Trophoblast cell (in vitro differentiated cells and primary cell): ENCODE measurements around the gene ARHGAP26.

ENCODE experiments used
- DNase-seq, 2 donors: peaks; one replicate each; pipeline ENCODE4 v3.0.0-alpha.2; 2016
- H2AFZ ChIP-seq: 2 replicates; pipeline ENCODE4 v1.6.1; 2013; ENCODE audit warnings: low read length, moderate library complexity, mild to moderate bottlenecking; ENCODE audit not compliant: insufficient read depth, poor library complexity
- H2AK5ac ChIP-seq: 2 replicates; pipeline ENCODE4 v1.6.1; 2013; ENCODE audit warnings: mild to moderate bottlenecking, low read length
- H2BK120ac ChIP-seq: 2 replicates; pipeline ENCODE4 v1.6.1; 2013; ENCODE audit warnings: low read length, mild to moderate bottlenecking, moderate library complexity; ENCODE audit not compliant: insufficient read depth, poor library complexity
- H2BK12ac ChIP-seq: 2 replicates; pipeline ENCODE4 v1.6.1; 2013; ENCODE audit warnings: mild to moderate bottlenecking, low read length, moderate library complexity
- H2BK5ac ChIP-seq: 2 replicates; pipeline ENCODE4 v1.6.1; 2013; ENCODE audit warnings: low read length, low read depth, moderate library complexity, mild to moderate bottlenecking; ENCODE audit not compliant: poor library complexity
- H3K14ac ChIP-seq: 2 replicates; pipeline ENCODE4 v1.6.1; 2013; ENCODE audit warnings: mild to moderate bottlenecking, low read length
- H3K18ac ChIP-seq: 2 replicates; pipeline ENCODE4 v1.6.1; 2013; ENCODE audit warnings: mild to moderate bottlenecking, low read length
- H3K23ac ChIP-seq: 2 replicates; pipeline ENCODE4 v1.6.1; 2013; ENCODE audit warnings: low read length
- H3K27ac ChIP-seq: 2 replicates; pipeline ENCODE4 v1.5.1; 2013; ENCODE audit warnings: low read depth, mild to moderate bottlenecking, inconsistent platforms, low read length, moderate library complexity
- H3K27me3 ChIP-seq: 2 replicates; pipeline ENCODE4 v1.6.1; 2013; ENCODE audit warnings: inconsistent platforms, mild to moderate bottlenecking, low read length, moderate library complexity; ENCODE audit not compliant: insufficient read depth
- H3K36me3 ChIP-seq, 2 experiments: 1 replicate in 1 of 2; 2 replicates in 1 of 2; pipeline ENCODE4 v1.6.1; 2013; ENCODE audit warnings: low read length in 2 of 2, mild to moderate bottlenecking in 2 of 2, moderate library complexity in 1 of 2; ENCODE audit not compliant: insufficient read depth in 2 of 2, control insufficient read depth in 1 of 2
- H3K4ac ChIP-seq: 2 replicates; pipeline ENCODE4 v1.6.1; 2013; ENCODE audit warnings: low read depth, mild to moderate bottlenecking, low read length, moderate library complexity
- H3K4me1 ChIP-seq, 2 experiments: 1 replicate in 1 of 2; 2 replicates in 1 of 2; pipeline ENCODE4 v1.6.1; 2013; ENCODE audit warnings: low read length in 2 of 2, mild to moderate bottlenecking in 2 of 2, moderate library complexity in 1 of 2; ENCODE audit not compliant: insufficient read depth in 2 of 2, control insufficient read depth in 1 of 2
- H3K4me2 ChIP-seq: 2 replicates; pipeline ENCODE4 v1.6.1; 2013; ENCODE audit warnings: inconsistent platforms, mild to moderate bottlenecking, low read length, moderate library complexity
- H3K4me3 ChIP-seq: 2 replicates; pipeline ENCODE4 v1.5.1; 2013; ENCODE audit warnings: mild to moderate bottlenecking, low read depth, low read length, inconsistent platforms
- H3K79me1 ChIP-seq: one replicate; pipeline ENCODE4 v1.6.1; 2013; ENCODE audit warnings: low read length
- H3K79me2 ChIP-seq: 2 replicates; pipeline ENCODE4 v1.6.1; 2013; ENCODE audit warnings: low read length, mild to moderate bottlenecking; ENCODE audit not compliant: control insufficient read depth, insufficient read depth, poor library complexity
- H3K9ac ChIP-seq: 2 replicates; pipeline ENCODE4 v1.6.1; 2013; ENCODE audit warnings: mild to moderate bottlenecking, low read length
- H3K9me3 ChIP-seq: 2 replicates; pipeline ENCODE4 v1.6.1; 2013; ENCODE audit warnings: low read depth, mild to moderate bottlenecking, control low read depth, inconsistent platforms, low read length; ENCODE audit not compliant: insufficient read depth
- H4K12ac ChIP-seq: 2 replicates; pipeline ENCODE4 v1.6.1; 2013; ENCODE audit warnings: low read depth, mild to moderate bottlenecking, low read length, moderate library complexity
- H4K8ac ChIP-seq: 2 replicates; pipeline ENCODE4 v1.6.1; 2013; ENCODE audit warnings: low read depth, mild to moderate bottlenecking, low read length, moderate library complexity
- H4K91ac ChIP-seq: one replicate; pipeline ENCODE4 v1.6.1; 2013; ENCODE audit warnings: low read depth, mild to moderate bottlenecking, low read length, moderate library complexity
- WGBS: extraction: QIAGEN DNeasy Blood & Tissue Kit; methylation state at CpG from one replicate; pipeline ENCODE4 v1.1.7; 2013; ENCODE audit warnings: missing lambda C conversion rate; ENCODE audit not compliant: insufficient read length, insufficient coverage; ENCODE audit errors: extremely low coverage; 5-methylcytosine and 5-hydroxymethylcytosine counted together

The ARHGAP26 gene

GRCh38 chr5:143162810-143163209 lies 392.6 kb downstream of the ARHGAP26 start:
- Histone ChIP-seq H3K14ac (no peak overlapping the region), H3K27ac (no peak overlapping the region), H3K79me1 (no peaks in the 10 kb centered on the region), H2AK5ac (no peak overlapping the region), H3K4ac (no peak overlapping the region), H4K8ac (no peak overlapping the region), H3K9ac (no peak overlapping the region), H3K23ac (no peak overlapping the region), H4K12ac (no peak overlapping the region), H3K9me3 (peaks cover 2% of the 10 kb centered on the region), H4K91ac (no peak overlapping the region), H2BK120ac (no peak overlapping the region), H2BK12ac (no peak overlapping the region), H3K4me3 (no peak overlapping the region), H3K4me1 (no peaks in the 10 kb centered on the region), H3K4me2 (no peak overlapping the region), H3K18ac (no peak overlapping the region), H2AFZ (no peak overlapping the region), H3K79me2 (no peaks in the 10 kb centered on the region), H3K36me3 (no peaks in the 10 kb centered on the region), H2BK5ac (no peak overlapping the region), H3K27me3 (no peaks in the 10 kb centered on the region)
- peak in 1 of 2 donors; percentile 17 for DNase-seq
- WGBS = no CpG with 5 or more reads among the region's 3 CpGs

DNA sequence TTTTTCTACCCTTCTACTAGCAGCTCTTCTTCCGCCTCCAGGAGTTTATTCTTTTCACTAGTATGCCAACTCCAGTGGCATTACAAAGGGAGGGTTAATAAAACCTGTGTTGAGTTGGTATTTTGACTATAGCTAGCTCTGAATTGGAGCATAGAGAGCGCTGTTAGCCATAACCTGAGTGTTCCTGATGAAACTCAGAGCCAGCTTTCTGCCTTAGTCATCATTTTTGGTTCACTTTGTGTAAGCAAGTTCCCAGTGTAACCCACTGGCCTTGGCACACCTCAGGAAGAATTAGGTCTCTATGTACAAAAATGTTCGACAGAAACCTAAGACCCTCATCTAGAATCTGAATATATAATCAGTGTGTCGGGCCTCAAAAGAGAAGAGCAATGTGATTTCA lies 394.4 kb downstream of the ARHGAP26 start:
- no peaks in the 10 kb centered on the region for H3K79me2 ChIP-seq
- H3K27ac ChIP-seq = no peak overlapping the region
- H4K91ac ChIP-seq = no peak overlapping the region
- H3K23ac ChIP-seq = no peak overlapping the region
- DNase-seq = no peak
- no peak overlapping the region for H3K18ac ChIP-seq
- no peaks in the 10 kb centered on the region for H3K4me1 ChIP-seq
- WGBS = no CpG with 5 or more reads among the region's 4 CpGs
- H3K4ac ChIP-seq = no peak overlapping the region
- no peak overlapping the region for H4K12ac ChIP-seq
- H2BK12ac ChIP-seq = no peak overlapping the region
- H2BK120ac ChIP-seq = no peak overlapping the region
- H3K79me1 ChIP-seq = no peaks in the 10 kb centered on the region
- H3K9ac ChIP-seq = no peak overlapping the region
- H3K14ac ChIP-seq = no peak overlapping the region
- H4K8ac ChIP-seq = no peak overlapping the region
- H2AFZ ChIP-seq = no peak overlapping the region
- no peak overlapping the region for H2AK5ac ChIP-seq
- no peak overlapping the region for H2BK5ac ChIP-seq
- H3K27me3 ChIP-seq = no peaks in the 10 kb centered on the region
- H3K4me2 ChIP-seq = no peak overlapping the region
- H3K4me3 ChIP-seq = no peak overlapping the region
- peaks cover 2% of the 10 kb centered on the region for H3K9me3 ChIP-seq
- no peaks in the 10 kb centered on the region for H3K36me3 ChIP-seq

GRCh38 chr5:143165049-143165880 lies 395.1 kb downstream of the ARHGAP26 start:
- Histone ChIP-seq H3K4me3 (no peak overlapping the region), H3K27me3 (no peaks in the 10 kb centered on the region), H3K79me1 (no peaks in the 10 kb centered on the region), H2AFZ (no peak overlapping the region), H3K4me1 (no peaks in the 10 kb centered on the region), H3K4me2 (no peak overlapping the region), H3K14ac (no peak overlapping the region), H3K9ac (no peak overlapping the region), H2BK5ac (no peak overlapping the region), H2AK5ac (no peak overlapping the region), H2BK120ac (no peak overlapping the region), H3K79me2 (no peaks in the 10 kb centered on the region), H3K27ac (no peak overlapping the region), H3K36me3 (no peaks in the 10 kb centered on the region), H3K23ac (no peak overlapping the region), H4K91ac (no peak overlapping the region), H4K8ac (no peak overlapping the region), H4K12ac (no peak overlapping the region), H3K4ac (no peak overlapping the region), H3K9me3 (peaks cover 2% of the 10 kb centered on the region), H3K18ac (no peak overlapping the region), H2BK12ac (no peak overlapping the region)
- WGBS = no CpG with 5 or more reads among the region's 12 CpGs
- DNase-seq = no peak

- no peak overlapping the region for H3K27ac ChIP-seq
These were observed 395.9 kb downstream of the ARHGAP26 start for GRCh38 chr5:143166090-143166489.

More at GRCh38 chr5:143166090-143166489, 395.9 kb downstream of the ARHGAP26 start:
- no peak overlapping the region for H2AFZ ChIP-seq
- no peaks in the 10 kb centered on the region for H3K27me3 ChIP-seq
- H3K18ac ChIP-seq = no peak overlapping the region
- H3K14ac ChIP-seq = no peak overlapping the region
- H4K12ac ChIP-seq = no peak overlapping the region
- no peaks in the 10 kb centered on the region for H3K36me3 ChIP-seq
- H3K9me3 ChIP-seq = no peaks in the 10 kb centered on the region
- no peaks in the 10 kb centered on the region for H3K4me1 ChIP-seq
- no peak overlapping the region for H2BK12ac ChIP-seq
- no peak overlapping the region for H4K91ac ChIP-seq
- H4K8ac ChIP-seq = no peak overlapping the region
- H3K79me2 ChIP-seq = no peaks in the 10 kb centered on the region
- H3K9ac ChIP-seq = no peak overlapping the region
- H2BK5ac ChIP-seq = no peak overlapping the region
- no peak overlapping the region for H3K4me3 ChIP-seq
- H3K4ac ChIP-seq = no peak overlapping the region
- no peak for DNase-seq
- H2AK5ac ChIP-seq = no peak overlapping the region
- no CpG with 5 or more reads among the region's 4 CpGs for WGBS
- H3K23ac ChIP-seq = no peak overlapping the region
- H3K79me1 ChIP-seq = no peaks in the 10 kb centered on the region
- H3K4me2 ChIP-seq = no peak overlapping the region
- no peak overlapping the region for H2BK120ac ChIP-seq
